Heart left ventricle (tissue), 16 donors: ENCODE measurements around the gene GLS2. TPM values are rescaled to one million over a fixed set of nuclear protein-coding genes. Genes with fewer than 3 reads are reported as not detected.

Experiments used
- ATAC-seq, 4 donors: fragments of 200-7000 bp; cut with Tn5 transposase; one replicate each; pipeline ENCODE4 v1.9.1; 2020 to 2022; ENCODE audit warnings: moderate library complexity in 4 of 4, mild to moderate bottlenecking in 3 of 4, moderate number of reproducible peaks in 1 of 4
- DNase-seq, 5 donors: peaks; one replicate each; pipeline ENCODE4 v3.0.0-alpha.2; 2020
- H3K27ac ChIP-seq, 12 donors: fragments of 200-600 bp; sonication (generic) in 4 of 12; one replicate each; pipeline versions ENCODE4 v1.5.0 to v1.8.0; 2016 to 2022; ENCODE audit warnings: mild to moderate bottlenecking in 2 of 12
- H3K27me3 ChIP-seq, 9 donors: fragments of 200-600 bp; sonication (generic) in 2 of 9; one replicate each; pipeline versions ENCODE4 v1.5.1 to v1.8.0; 2016 to 2022; ENCODE audit warnings: mild to moderate bottlenecking in 3 of 9
- H3K36me3 ChIP-seq, 9 donors: fragments of 200-600 bp; sonication (generic) in 2 of 9; one replicate each; pipeline versions ENCODE4 v1.5.0 to v1.8.0; 2018 to 2022; ENCODE audit warnings: mild to moderate bottlenecking in 2 of 9
- H3K4me1 ChIP-seq, 12 donors: fragments of 200-600 bp; sonication (generic) in 4 of 12; one replicate each; pipeline versions ENCODE4 v1.5.0 to v1.8.0; 2016 to 2022; ENCODE audit warnings: mild to moderate bottlenecking in 3 of 12
- H3K4me3 ChIP-seq, 12 donors: fragments of 200-600 bp; sonication (generic) in 4 of 12; one replicate each; pipeline versions ENCODE4 v1.5.0 to v1.8.0; 2017 to 2022; ENCODE audit warnings: mild to moderate bottlenecking in 9 of 12, moderate library complexity in 4 of 12
- H3K9me3 ChIP-seq, 12 donors: fragments of 200-600 bp; sonication (generic) in 4 of 12; one replicate each; pipeline versions ENCODE4 v1.5.0 to v1.8.0; 2016 to 2022; ENCODE audit warnings: mild to moderate bottlenecking in 1 of 12
- CTCF ChIP-seq, 12 donors: fragments of 200-600 bp; sonication (generic) in 4 of 12; IDR thresholded peaks; one replicate each; pipeline versions ENCODE4 v1.5.0 to v1.8.0; 2018 to 2022; ENCODE audit warnings: antibody characterized with exemption in 12 of 12, mild to moderate bottlenecking in 5 of 12
- POLR2A ChIP-seq, 2 donors: fragments of 450-650 bp; IDR thresholded peaks; one replicate each; pipeline ENCODE4 v1.6.1; 2017; ENCODE audit warnings: antibody characterized with exemption in 2 of 2, mild to moderate bottlenecking in 2 of 2, moderate library complexity in 2 of 2
- WGBS, 4 donors: extraction: QIAGEN DNeasy Blood & Tissue Kit in 2 of 4; methylation state at CpG; one replicate each; pipeline versions ENCODE4 v1.1.5 to v1.1.7; 2013 to 2018; 5-methylcytosine and 5-hydroxymethylcytosine counted together
- intact Hi-C, 10 donors: fragments of 100-400 bp; cut with DNase I; formaldehyde crosslinking; loops; one replicate each; pipeline versions ENCODE4 v1.11.1 to v1.14.2; 2022
- polyA plus RNA-seq, 2 donors: library from polyadenylated mRNA; stranded (reverse); fragments of 200-250 nt; gene quantifications; one replicate each; pipeline ENCODE4 v1.2.3, GENCODE V29; 2013
- total RNA-seq, 9 donors: library from RNA; depleted of rRNA in 2 of 9; stranded (reverse); fragments of >200 nt in 2 of 9; fragmentation: NEBNext Ultra II Directional in 3 of 9; extraction: Animal tissue kit (Norgen Biotek cat#: 25700) in 3 of 9; gene quantifications; one replicate each; pipeline versions ENCODE4 v1.1.0 to v1.2.4, GENCODE V29; 2016 to 2023
- donor health status: ischemic (EF 13 %, LVEDD 7.1; RV severe dilation, severe dysfunction).
- donor health status: healthy with polysubstance abuse.
- donor health status: DM: no; HTN: yes; CAD: no.
- donor health status: DM: no; HTN: no; CAD: no.
- donor health status: ischemic (EF 25% LVEDD 6.9; RV normal size, moderate dysfunction).
- donor health status: ischemic (EF 25% LVEDD 5.7; RV mildly dilated, moderate dysfunction).
- donor health status: healthy.
- donor health status: DM: yes; HTN: yes; CAD: no.
- donor health status: ischemic (EF 35%, LVEDD 5.7; RV mildly dilated, moderate dysfunction).
- donor health status: nonischemic (EF 11% LVEDD 7.7; RV severe dilation, severe dysfunction).
- donor health status: DM: yes; HTN: yes; CAD: no.
- donor health status: PGD.
- donor health status: ischemic (EF 29% LVEDD 5.4; RV normal size, mild dysfunction).
- donor health status: nonischemic (EF 23%, LVEDD 6.1; RV moderate dilation, normal function).

GLS2 gene
- total and polyA plus RNA-seq, 11 donors = 0.28 to 1.5 (median 0.80) TPM

GRCh38 chr12:56469007-56469930, 18.7 kb downstream of the GLS2 start:
- Histone ChIP-seq H3K9me3 (no peaks in the 10 kb centered on the region), H3K4me3 (peak overlapping the region; percentile 53 to 95 (median 78)), H3K36me3 (peaks cover 0 to 28% (median 2%) of the 10 kb centered on the region in 9 donors), H3K27ac (peak overlapping the region; percentile 40 to 95 (median 89)), H3K4me1 (peaks cover 0 to 31% (median 11%) of the 10 kb centered on the region in 12 donors), H3K27me3 (no peaks in the 10 kb centered on the region)
- intact Hi-C loops = loop anchor here in 9 of 10 donors (2.0 to 10.0 kb wide), 12 partner anchors 20 to 344 kb away; partner anchors contain the start of genes ESYT1 (in 5 of the 9), IL23A (in 5 of the 9), PAN2 (in 5 of the 9) and CNPY2 (in 2 of the 9)
- 40 to 49% (median 46%) methylated on average over 19 of the region's 19 CpGs for WGBS, 4 donors
- TF ChIP-seq POLR2A (IDR thresholded peaks at IDR 0.05) (no peak), CTCF (IDR thresholded peaks at IDR 0.05) (no peak)
- DNase-seq (peak in 1 of 5 donors; percentile 40), ATAC-seq (peak; percentile 7 to 41 (median 24))

- peaks cover 0 to 27% (median 2%) of the 10 kb centered on the region in 9 donors for H3K36me3 ChIP-seq
- no peaks in the 10 kb centered on the region for H3K27me3 ChIP-seq
- DNase-seq = peak; percentile 94 to 96 (median 94)
- WGBS, 4 donors = 0% methylated on average over 30 to 43 of the region's 43 CpGs
- TF ChIP-seq POLR2A (IDR thresholded peaks at IDR 0.05) (peak in 1 of 2 donors; percentile 84), CTCF (IDR thresholded peaks at IDR 0.05) (peak in 10 of 12 donors; percentile 18 to 64 (median 38))
- peak within 1 kb of the TSS; percentile 40 to 95 (median 89) for H3K27ac ChIP-seq
- ATAC-seq = peak; percentile 96 to 99 (median 97)
- no peaks in the 10 kb centered on the region for H3K9me3 ChIP-seq
- peaks cover 0 to 34% (median 10%) of the 10 kb centered on the region in 12 donors for H3K4me1 ChIP-seq
- intact Hi-C loops = loop anchor here in 9 of 10 donors (2.0 to 10.0 kb wide), 12 partner anchors 20 to 344 kb away; partner anchors contain the start of genes ESYT1 (in 5 of the 9), IL23A (in 5 of the 9), PAN2 (in 5 of the 9) and CNPY2 (in 2 of the 9)
- peak within 1 kb of the TSS; percentile 53 to 95 (median 78) for H3K4me3 ChIP-seq
These were observed 19.6 kb downstream of the GLS2 start, which contains the start of gene SPRYD4 for GRCh38 chr12:56468216-56469006. Gene SPRYD4 (plus strand): TSS chr12:56468578. CDS start chr12:56468592, 14 bp downstream.

GRCh38 chr12:56462565-56462964, 25.4 kb downstream of the GLS2 start:
- Histone ChIP-seq H3K9me3 (no peaks in the 10 kb centered on the region), H3K27me3 (no peaks in the 10 kb centered on the region), H3K4me1 (peaks cover 0 to 7% (median 0%) of the 10 kb centered on the region in 12 donors), H3K27ac (no peak overlapping the region), H3K4me3 (no peak overlapping the region), H3K36me3 (no peaks in the 10 kb centered on the region)
- no peak for TF ChIP-seq CTCF (IDR thresholded peaks at IDR 0.05)
- no peak for TF ChIP-seq POLR2A (IDR thresholded peaks at IDR 0.05)
- DNase-seq (no peak), ATAC-seq (no peak)
- intact Hi-C loops = loop anchor here (5.0 to 10.0 kb wide), 9 partner anchors 98 to 338 kb away; partner anchors contain the start of genes IL23A (in 5 of the 10), PAN2 (in 5 of the 10), ESYT1 (in 4 of the 10) and APOF (in 2 of the 10)
